HEK293 (cell line): ENCODE data around the gene DBH.

Source experiments
- GLIS2 ChIP-seq: fragments of 450-650 bp; formaldehyde crosslinking; IDR thresholded peaks from 2 replicates; pipeline ENCODE4 v1.5.1; 2016; ENCODE audit warnings: missing biosample characterization, missing genetic modification characterization
- ZBTB1 ChIP-seq: fragments of 450-650 bp; formaldehyde crosslinking; IDR thresholded peaks from 2 replicates; pipeline ENCODE4 v1.5.1; 2016; ENCODE audit warnings: missing biosample characterization, missing genetic modification characterization
- ZNF184 ChIP-seq: fragments of 450-650 bp; IDR thresholded peaks from 2 replicates; pipeline ENCODE4 v1.5.1; 2018; ENCODE audit warnings: missing biosample characterization, mild to moderate bottlenecking, missing genetic modification characterization
- ZNF2 ChIP-seq: fragments of 450-650 bp; formaldehyde crosslinking; IDR thresholded peaks from 2 replicates; pipeline ENCODE4 v1.5.1; 2016; ENCODE audit warnings: missing biosample characterization, missing genetic modification characterization
- ZNF394 ChIP-seq: fragments of 450-650 bp; formaldehyde crosslinking; IDR thresholded peaks from 2 replicates; pipeline ENCODE4 v1.5.1; 2016; ENCODE audit warnings: missing biosample characterization, missing genetic modification characterization, mild to moderate bottlenecking, moderate library complexity, borderline replicate concordance
- ZNF768 ChIP-seq: fragments of 450-650 bp; formaldehyde crosslinking; IDR thresholded peaks from 2 replicates; pipeline ENCODE4 v1.5.1; 2018; ENCODE audit warnings: missing biosample characterization, mild to moderate bottlenecking, missing genetic modification characterization
- ZNF777 ChIP-seq: fragments of 450-650 bp; formaldehyde crosslinking; IDR thresholded peaks from 2 replicates; pipeline ENCODE4 v1.5.1; 2017; ENCODE audit warnings: missing biosample characterization, missing genetic modification characterization, borderline replicate concordance
- TF ChIP-seq, protein P1 (sequence below): fragments of 450-650 bp; formaldehyde crosslinking; IDR thresholded peaks from 2 replicates; pipeline ENCODE4 v1.5.1; 2016; ENCODE audit warnings: missing biosample characterization, missing genetic modification characterization
- TF ChIP-seq, protein P2 (sequence below): fragments of 450-650 bp; formaldehyde crosslinking; IDR thresholded peaks from 2 replicates; pipeline ENCODE4 v1.5.1; 2016; ENCODE audit warnings: missing biosample characterization, missing genetic modification characterization, low read depth
- TF ChIP-seq, protein P3 (sequence below): fragments of 450-650 bp; formaldehyde crosslinking; IDR thresholded peaks from 2 replicates; pipeline ENCODE4 v1.5.1; 2016; ENCODE audit warnings: missing biosample characterization, missing genetic modification characterization
- TF ChIP-seq, protein P4 (sequence below): fragments of 450-650 bp; formaldehyde crosslinking; IDR thresholded peaks from 2 replicates; pipeline ENCODE4 v1.5.1; 2016; ENCODE audit warnings: missing biosample characterization, missing genetic modification characterization
- TF ChIP-seq, protein P5 (sequence below): fragments of 450-650 bp; formaldehyde crosslinking; IDR thresholded peaks from 2 replicates; pipeline ENCODE4 v1.5.1; 2017; ENCODE audit warnings: missing biosample characterization, missing genetic modification characterization
- TF ChIP-seq, protein P6 (sequence below): fragments of 450-650 bp; formaldehyde crosslinking; IDR thresholded peaks from 2 replicates; pipeline ENCODE4 v1.5.1; 2016; ENCODE audit warnings: missing biosample characterization, missing genetic modification characterization
- TF ChIP-seq, protein P7 (sequence below): fragments of 450-650 bp; formaldehyde crosslinking; IDR thresholded peaks from 2 replicates; pipeline ENCODE4 v1.5.1; 2016; ENCODE audit warnings: missing biosample characterization, missing genetic modification characterization

DNA sequence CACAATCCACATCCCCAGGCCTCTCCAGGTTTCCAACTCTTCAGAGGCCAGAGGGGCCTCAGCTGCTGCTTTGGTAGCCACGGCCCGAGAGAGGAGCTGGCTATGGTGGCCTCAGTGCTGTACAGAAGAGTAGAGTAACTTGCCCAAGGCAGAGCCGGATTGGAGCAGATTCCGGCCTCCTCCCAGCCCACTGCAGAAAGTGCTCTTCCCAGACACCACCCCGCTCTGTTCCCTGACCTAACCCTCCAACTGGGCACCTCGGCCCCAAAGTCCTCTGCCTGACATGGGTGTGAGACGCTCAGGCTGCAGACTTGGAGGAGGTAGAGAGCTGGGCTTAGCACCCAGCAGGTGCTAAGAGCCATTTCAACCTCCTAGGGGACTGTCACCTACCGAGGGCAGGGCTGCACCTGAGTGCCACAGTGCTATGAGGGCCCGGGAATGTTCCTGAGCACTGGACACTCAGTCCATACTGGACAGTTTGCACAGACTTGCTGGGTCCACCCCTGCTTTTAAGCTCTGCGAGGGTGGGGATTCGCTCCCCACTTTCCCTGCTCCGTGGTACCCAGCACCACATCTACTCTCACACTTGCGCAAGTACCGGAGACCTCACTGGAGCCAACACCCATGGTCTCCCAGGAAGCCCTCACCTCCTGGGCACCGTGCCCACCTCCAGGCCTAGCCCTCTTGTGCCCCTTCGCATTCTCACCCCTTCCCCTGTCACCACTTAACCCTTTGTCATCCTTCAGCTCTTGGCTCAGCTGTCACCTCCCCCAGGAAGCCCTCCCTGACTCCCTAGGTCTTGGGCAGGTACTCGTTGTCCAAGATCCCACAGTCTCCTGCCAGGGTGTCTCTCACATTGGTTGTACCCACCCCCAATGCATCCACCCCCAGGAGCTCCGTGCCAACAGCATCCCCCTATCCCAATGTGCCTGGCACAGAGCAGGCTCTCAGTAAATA, 49.8 kb downstream of the DBH start:
- TF ChIP-seq, protein P1, sequence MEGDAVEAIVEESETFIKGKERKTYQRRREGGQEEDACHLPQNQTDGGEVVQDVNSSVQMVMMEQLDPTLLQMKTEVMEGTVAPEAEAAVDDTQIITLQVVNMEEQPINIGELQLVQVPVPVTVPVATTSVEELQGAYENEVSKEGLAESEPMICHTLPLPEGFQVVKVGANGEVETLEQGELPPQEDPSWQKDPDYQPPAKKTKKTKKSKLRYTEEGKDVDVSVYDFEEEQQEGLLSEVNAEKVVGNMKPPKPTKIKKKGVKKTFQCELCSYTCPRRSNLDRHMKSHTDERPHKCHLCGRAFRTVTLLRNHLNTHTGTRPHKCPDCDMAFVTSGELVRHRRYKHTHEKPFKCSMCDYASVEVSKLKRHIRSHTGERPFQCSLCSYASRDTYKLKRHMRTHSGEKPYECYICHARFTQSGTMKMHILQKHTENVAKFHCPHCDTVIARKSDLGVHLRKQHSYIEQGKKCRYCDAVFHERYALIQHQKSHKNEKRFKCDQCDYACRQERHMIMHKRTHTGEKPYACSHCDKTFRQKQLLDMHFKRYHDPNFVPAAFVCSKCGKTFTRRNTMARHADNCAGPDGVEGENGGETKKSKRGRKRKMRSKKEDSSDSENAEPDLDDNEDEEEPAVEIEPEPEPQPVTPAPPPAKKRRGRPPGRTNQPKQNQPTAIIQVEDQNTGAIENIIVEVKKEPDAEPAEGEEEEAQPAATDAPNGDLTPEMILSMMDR (tag by site-specific recombination): no peak
- TF ChIP-seq GLIS2 (tag by site-specific recombination): no peak
- no peak for TF ChIP-seq ZNF2 (tag by site-specific recombination)
- TF ChIP-seq, protein P2, sequence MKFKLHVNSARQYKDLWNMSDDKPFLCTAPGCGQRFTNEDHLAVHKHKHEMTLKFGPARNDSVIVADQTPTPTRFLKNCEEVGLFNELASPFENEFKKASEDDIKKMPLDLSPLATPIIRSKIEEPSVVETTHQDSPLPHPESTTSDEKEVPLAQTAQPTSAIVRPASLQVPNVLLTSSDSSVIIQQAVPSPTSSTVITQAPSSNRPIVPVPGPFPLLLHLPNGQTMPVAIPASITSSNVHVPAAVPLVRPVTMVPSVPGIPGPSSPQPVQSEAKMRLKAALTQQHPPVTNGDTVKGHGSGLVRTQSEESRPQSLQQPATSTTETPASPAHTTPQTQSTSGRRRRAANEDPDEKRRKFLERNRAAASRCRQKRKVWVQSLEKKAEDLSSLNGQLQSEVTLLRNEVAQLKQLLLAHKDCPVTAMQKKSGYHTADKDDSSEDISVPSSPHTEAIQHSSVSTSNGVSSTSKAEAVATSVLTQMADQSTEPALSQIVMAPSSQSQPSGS: no peak
- no peak for TF ChIP-seq ZNF184 (tag by site-specific recombination)
- TF ChIP-seq ZNF768 (tag by site-specific recombination): no peak
- TF ChIP-seq, protein P3, sequence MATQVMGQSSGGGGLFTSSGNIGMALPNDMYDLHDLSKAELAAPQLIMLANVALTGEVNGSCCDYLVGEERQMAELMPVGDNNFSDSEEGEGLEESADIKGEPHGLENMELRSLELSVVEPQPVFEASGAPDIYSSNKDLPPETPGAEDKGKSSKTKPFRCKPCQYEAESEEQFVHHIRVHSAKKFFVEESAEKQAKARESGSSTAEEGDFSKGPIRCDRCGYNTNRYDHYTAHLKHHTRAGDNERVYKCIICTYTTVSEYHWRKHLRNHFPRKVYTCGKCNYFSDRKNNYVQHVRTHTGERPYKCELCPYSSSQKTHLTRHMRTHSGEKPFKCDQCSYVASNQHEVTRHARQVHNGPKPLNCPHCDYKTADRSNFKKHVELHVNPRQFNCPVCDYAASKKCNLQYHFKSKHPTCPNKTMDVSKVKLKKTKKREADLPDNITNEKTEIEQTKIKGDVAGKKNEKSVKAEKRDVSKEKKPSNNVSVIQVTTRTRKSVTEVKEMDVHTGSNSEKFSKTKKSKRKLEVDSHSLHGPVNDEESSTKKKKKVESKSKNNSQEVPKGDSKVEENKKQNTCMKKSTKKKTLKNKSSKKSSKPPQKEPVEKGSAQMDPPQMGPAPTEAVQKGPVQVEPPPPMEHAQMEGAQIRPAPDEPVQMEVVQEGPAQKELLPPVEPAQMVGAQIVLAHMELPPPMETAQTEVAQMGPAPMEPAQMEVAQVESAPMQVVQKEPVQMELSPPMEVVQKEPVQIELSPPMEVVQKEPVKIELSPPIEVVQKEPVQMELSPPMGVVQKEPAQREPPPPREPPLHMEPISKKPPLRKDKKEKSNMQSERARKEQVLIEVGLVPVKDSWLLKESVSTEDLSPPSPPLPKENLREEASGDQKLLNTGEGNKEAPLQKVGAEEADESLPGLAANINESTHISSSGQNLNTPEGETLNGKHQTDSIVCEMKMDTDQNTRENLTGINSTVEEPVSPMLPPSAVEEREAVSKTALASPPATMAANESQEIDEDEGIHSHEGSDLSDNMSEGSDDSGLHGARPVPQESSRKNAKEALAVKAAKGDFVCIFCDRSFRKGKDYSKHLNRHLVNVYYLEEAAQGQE (tag by site-specific recombination): no peak
- TF ChIP-seq, protein P4, sequence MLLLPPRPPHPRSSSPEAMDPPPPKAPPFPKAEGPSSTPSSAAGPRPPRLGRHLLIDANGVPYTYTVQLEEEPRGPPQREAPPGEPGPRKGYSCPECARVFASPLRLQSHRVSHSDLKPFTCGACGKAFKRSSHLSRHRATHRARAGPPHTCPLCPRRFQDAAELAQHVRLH (tag by site-specific recombination): no peak
- TF ChIP-seq, protein P5, sequence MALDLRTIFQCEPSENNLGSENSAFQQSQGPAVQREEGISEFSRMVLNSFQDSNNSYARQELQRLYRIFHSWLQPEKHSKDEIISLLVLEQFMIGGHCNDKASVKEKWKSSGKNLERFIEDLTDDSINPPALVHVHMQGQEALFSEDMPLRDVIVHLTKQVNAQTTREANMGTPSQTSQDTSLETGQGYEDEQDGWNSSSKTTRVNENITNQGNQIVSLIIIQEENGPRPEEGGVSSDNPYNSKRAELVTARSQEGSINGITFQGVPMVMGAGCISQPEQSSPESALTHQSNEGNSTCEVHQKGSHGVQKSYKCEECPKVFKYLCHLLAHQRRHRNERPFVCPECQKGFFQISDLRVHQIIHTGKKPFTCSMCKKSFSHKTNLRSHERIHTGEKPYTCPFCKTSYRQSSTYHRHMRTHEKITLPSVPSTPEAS (tag by site-specific recombination): no peak
- TF ChIP-seq ZNF777 (tag by site-specific recombination): no peak
- no peak for TF ChIP-seq ZNF394 (tag by site-specific recombination)
- TF ChIP-seq, protein P6, sequence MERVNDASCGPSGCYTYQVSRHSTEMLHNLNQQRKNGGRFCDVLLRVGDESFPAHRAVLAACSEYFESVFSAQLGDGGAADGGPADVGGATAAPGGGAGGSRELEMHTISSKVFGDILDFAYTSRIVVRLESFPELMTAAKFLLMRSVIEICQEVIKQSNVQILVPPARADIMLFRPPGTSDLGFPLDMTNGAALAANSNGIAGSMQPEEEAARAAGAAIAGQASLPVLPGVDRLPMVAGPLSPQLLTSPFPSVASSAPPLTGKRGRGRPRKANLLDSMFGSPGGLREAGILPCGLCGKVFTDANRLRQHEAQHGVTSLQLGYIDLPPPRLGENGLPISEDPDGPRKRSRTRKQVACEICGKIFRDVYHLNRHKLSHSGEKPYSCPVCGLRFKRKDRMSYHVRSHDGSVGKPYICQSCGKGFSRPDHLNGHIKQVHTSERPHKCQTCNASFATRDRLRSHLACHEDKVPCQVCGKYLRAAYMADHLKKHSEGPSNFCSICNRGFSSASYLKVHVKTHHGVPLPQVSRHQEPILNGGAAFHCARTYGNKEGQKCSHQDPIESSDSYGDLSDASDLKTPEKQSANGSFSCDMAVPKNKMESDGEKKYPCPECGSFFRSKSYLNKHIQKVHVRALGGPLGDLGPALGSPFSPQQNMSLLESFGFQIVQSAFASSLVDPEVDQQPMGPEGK (tag by site-specific recombination): no peak
- TF ChIP-seq, protein P7, sequence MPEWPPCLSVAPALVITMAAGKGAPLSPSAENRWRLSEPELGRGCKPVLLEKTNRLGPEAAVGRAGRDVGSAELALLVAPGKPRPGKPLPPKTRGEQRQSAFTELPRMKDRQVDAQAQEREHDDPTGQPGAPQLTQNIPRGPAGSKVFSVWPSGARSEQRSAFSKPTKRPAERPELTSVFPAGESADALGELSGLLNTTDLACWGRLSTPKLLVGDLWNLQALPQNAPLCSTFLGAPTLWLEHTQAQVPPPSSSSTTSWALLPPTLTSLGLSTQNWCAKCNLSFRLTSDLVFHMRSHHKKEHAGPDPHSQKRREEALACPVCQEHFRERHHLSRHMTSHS (tag by site-specific recombination): no peak
- TF ChIP-seq ZBTB1 (tag by site-specific recombination): no peak
